GM12891 (cell line): ENCODE measurements around the gene HAS3.

ENCODE experiments used
- POLR2A ChIP-seq: IDR thresholded peaks from 2 replicates; pipeline ENCODE4 v1.6.1; 2011; ENCODE audit warnings: low read depth, low read length, control low read depth
- POLR2AphosphoS5 ChIP-seq: IDR thresholded peaks from 2 replicates; pipeline ENCODE4 v1.6.1; 2011; ENCODE audit warnings: low read depth, low read length, control low read depth
- SPI1 ChIP-seq: IDR thresholded peaks from 2 replicates; pipeline ENCODE4 v1.6.1; 2011; ENCODE audit warnings: low read depth, low read length, control low read depth
- TAF1 ChIP-seq: IDR thresholded peaks from 2 replicates; pipeline ENCODE4 v1.6.1; 2011; ENCODE audit warnings: low read depth, low read length, control low read depth

- no peak for TF ChIP-seq POLR2AphosphoS5
- no peak for TF ChIP-seq POLR2A
- no peak for TF ChIP-seq TAF1
- TF ChIP-seq SPI1, result no peak
Observed at GRCh38 chr16:69160192-69160591, 54.7 kb downstream of the HAS3 start.
